Naive B cell (primary cell): ENCODE measurements around the gene TSPAN2. TPM values are rescaled to one million over a fixed set of nuclear protein-coding genes. Genes with fewer than 3 reads are reported as not detected.

ENCODE experiments used
- ATAC-seq, 2 donors: fragments of 150-1000 bp; cut with Tn5 transposase; 2 replicates each; pipeline ENCODE4 v1.10.0; 2021; ENCODE audit warnings: low read depth in 2 of 2, mild to moderate bottlenecking in 2 of 2, moderate library complexity in 2 of 2
- DNase-seq: peaks from one replicate; pipeline ENCODE4 v3.0.0; 2022
- H3K27ac Mint-ChIP-seq, 6 donors: one replicate each; pipeline ENCODE4 v1.8.0; 2020 to 2022; ENCODE audit warnings: mild to moderate bottlenecking in 6 of 6, mixed read lengths in 6 of 6, moderate library complexity in 5 of 6, inconsistent platforms in 2 of 6
- H3K27me3 Mint-ChIP-seq, 3 donors: one replicate each; pipeline ENCODE4 v1.8.0; 2021 to 2022; ENCODE audit warnings: mixed read lengths in 3 of 3, mild to moderate bottlenecking in 1 of 3
- H3K36me3 Mint-ChIP-seq, 2 donors: one replicate each; pipeline ENCODE4 v1.8.0; 2020 to 2022; ENCODE audit warnings: mixed read lengths in 2 of 2, inconsistent platforms in 1 of 2, mild to moderate bottlenecking in 1 of 2
- H3K4me1 Mint-ChIP-seq, 3 donors: one replicate each; pipeline ENCODE4 v1.8.0; 2020 to 2022; ENCODE audit warnings: mixed read lengths in 3 of 3, inconsistent platforms in 1 of 3, mild to moderate bottlenecking in 1 of 3, moderate library complexity in 1 of 3
- H3K4me3 Mint-ChIP-seq, 8 donors: one replicate each; pipeline ENCODE4 v1.8.0; 2020 to 2022; ENCODE audit warnings: mild to moderate bottlenecking in 8 of 8, mixed read lengths in 8 of 8, moderate library complexity in 8 of 8, inconsistent platforms in 2 of 8
- H3K9me3 Mint-ChIP-seq, 7 donors: one replicate each; pipeline ENCODE4 v1.8.0; 2020 to 2022; ENCODE audit warnings: mixed read lengths in 7 of 7, mild to moderate bottlenecking in 5 of 7, inconsistent platforms in 2 of 7, moderate library complexity in 1 of 7
- polyA plus RNA-seq, 6 donors: library from polyadenylated mRNA; unstranded; fragments of 300-500 nt; fragmentation: Illumina TruSeq; gene quantifications; one replicate each; pipeline ENCODE4 v1.2.3, GENCODE V29; 2021; ENCODE audit warnings: low read depth in 6 of 6

Gene TSPAN2
- under 1 TPM in 4 of 6 donors, not detected in 2; 0.15 to 0.38 (median 0.23) TPM for polyA plus RNA-seq

- Mint-ChIP-seq H3K4me3 (peak within 1 kb of the TSS; percentile 83 to 93 (median 91)), H3K9me3 (no peaks in the 10 kb centered on the region), H3K4me1 (peaks cover 13 to 18% (median 17%) of the 10 kb centered on the region in 3 donors), H3K27ac (peak within 1 kb of the TSS in 5 of 6 donors; percentile 8 to 96 (median 47)), H3K36me3 (no peaks in the 10 kb centered on the region), H3K27me3 (peaks cover 11 to 20% (median 15%) of the 10 kb centered on the region in 3 donors)
- ATAC-seq: peak; percentile 80 to 83
- DNase-seq: peak; percentile 48
These were observed at the start of gene TSPAN2 for GRCh38 chr1:115089420-115090185. Gene TSPAN2, minus strand, starts transcription at chr1:115089503. Its CDS starts 71 bp downstream, at chr1:115089432.

- DNase-seq: peak; percentile 3
- ATAC-seq: peak; percentile 61 to 67
- no peaks in the 10 kb centered on the region for H3K9me3 Mint-ChIP-seq
- H3K27me3 Mint-ChIP-seq: peaks cover 44 to 73% (median 57%) of the 10 kb centered on the region in 3 donors
- peaks cover 0 to 8% (median 5%) of the 10 kb centered on the region in 3 donors for H3K4me1 Mint-ChIP-seq
- H3K36me3 Mint-ChIP-seq: no peaks in the 10 kb centered on the region
- peak overlapping the region in 1 of 6 donors; percentile 6 for H3K27ac Mint-ChIP-seq
- peak overlapping the region in 4 of 8 donors; percentile 29 to 73 (median 56) for H3K4me3 Mint-ChIP-seq
These were observed 49.7 kb upstream of the TSPAN2 start for GRCh38 chr1:115138973-115139372.

GRCh38 chr1:115138271-115138670 is 49.0 kb upstream of the TSPAN2 start:
- H3K27me3 Mint-ChIP-seq: peaks cover 43 to 77% (median 59%) of the 10 kb centered on the region in 3 donors
- H3K4me3 Mint-ChIP-seq: peak overlapping the region in 1 of 8 donors; percentile 48
- ATAC-seq: no peak
- H3K36me3 Mint-ChIP-seq: no peaks in the 10 kb centered on the region
- no peak for DNase-seq
- peaks cover 0 to 8% (median 5%) of the 10 kb centered on the region in 3 donors for H3K4me1 Mint-ChIP-seq
- H3K9me3 Mint-ChIP-seq: no peaks in the 10 kb centered on the region
- peak overlapping the region in 1 of 6 donors; percentile 44 for H3K27ac Mint-ChIP-seq

GRCh38 chr1:115137191-115137590 is 47.9 kb upstream of the TSPAN2 start:
- no peak for ATAC-seq
- Mint-ChIP-seq H3K4me3 (no peak overlapping the region), H3K36me3 (no peaks in the 10 kb centered on the region), H3K27me3 (peaks cover 43 to 69% (median 53%) of the 10 kb centered on the region in 3 donors), H3K4me1 (peaks cover 0 to 8% (median 5%) of the 10 kb centered on the region in 3 donors), H3K27ac (no peak overlapping the region), H3K9me3 (no peaks in the 10 kb centered on the region)
- DNase-seq: no peak

- Mint-ChIP-seq H3K36me3 (no peaks in the 10 kb centered on the region), H3K27ac (no peak overlapping the region), H3K9me3 (no peaks in the 10 kb centered on the region), H3K27me3 (peaks cover 38 to 64% (median 49%) of the 10 kb centered on the region in 3 donors), H3K4me3 (no peak overlapping the region), H3K4me1 (peaks cover 0 to 8% (median 5%) of the 10 kb centered on the region in 3 donors)
- ATAC-seq: no peak
- DNase-seq: no peak
These were observed 47.4 kb upstream of the TSPAN2 start for GRCh38 chr1:115136706-115137105.

GRCh38 chr1:115136106-115136505 is 46.8 kb upstream of the TSPAN2 start:
- DNase-seq: no peak
- Mint-ChIP-seq H3K4me3 (no peak overlapping the region), H3K36me3 (no peaks in the 10 kb centered on the region), H3K27ac (no peak overlapping the region), H3K9me3 (no peaks in the 10 kb centered on the region), H3K4me1 (peaks cover 0 to 8% (median 5%) of the 10 kb centered on the region in 3 donors), H3K27me3 (peaks cover 34 to 59% (median 48%) of the 10 kb centered on the region in 3 donors)
- no peak for ATAC-seq

- peaks cover 0 to 8% (median 5%) of the 10 kb centered on the region in 3 donors for H3K4me1 Mint-ChIP-seq
- H3K36me3 Mint-ChIP-seq: no peaks in the 10 kb centered on the region
- peaks cover 0 to 2% (median 0%) of the 10 kb centered on the region in 7 donors for H3K9me3 Mint-ChIP-seq
- ATAC-seq (no peak), DNase-seq (no peak)
- H3K27ac Mint-ChIP-seq: no peak overlapping the region
- no peak overlapping the region for H3K4me3 Mint-ChIP-seq
- H3K27me3 Mint-ChIP-seq: peaks cover 31 to 59% (median 44%) of the 10 kb centered on the region in 3 donors
These were observed 46.4 kb upstream of the TSPAN2 start for GRCh38 chr1:115135681-115136080.

- H3K27me3 Mint-ChIP-seq: peaks cover 27 to 58% (median 37%) of the 10 kb centered on the region in 3 donors
- no peak for ATAC-seq
- H3K36me3 Mint-ChIP-seq: no peaks in the 10 kb centered on the region
- no peak for DNase-seq
- H3K27ac Mint-ChIP-seq: no peak overlapping the region
- peaks cover 0 to 8% (median 5%) of the 10 kb centered on the region in 3 donors for H3K4me1 Mint-ChIP-seq
- no peak overlapping the region for H3K4me3 Mint-ChIP-seq
- peaks cover 0 to 5% (median 0%) of the 10 kb centered on the region in 7 donors for H3K9me3 Mint-ChIP-seq
These were observed 45.7 kb upstream of the TSPAN2 start for GRCh38 chr1:115134850-115135480.

- ATAC-seq: no peak
- Mint-ChIP-seq H3K27ac (peak overlapping the region in 1 of 6 donors; percentile 57), H3K4me1 (peaks cover 0 to 6% (median 4%) of the 10 kb centered on the region in 3 donors), H3K27me3 (peaks cover 26 to 51% (median 33%) of the 10 kb centered on the region in 3 donors), H3K4me3 (no peak overlapping the region), H3K36me3 (no peaks in the 10 kb centered on the region), H3K9me3 (peaks cover 0 to 5% (median 0%) of the 10 kb centered on the region in 7 donors)
- DNase-seq: no peak
These were observed 44.9 kb upstream of the TSPAN2 start for GRCh38 chr1:115134231-115134630.

- DNase-seq (no peak), ATAC-seq (no peak)
- peaks cover 0 to 5% (median 0%) of the 10 kb centered on the region in 7 donors for H3K9me3 Mint-ChIP-seq
- H3K4me3 Mint-ChIP-seq: no peak overlapping the region
- H3K36me3 Mint-ChIP-seq: no peaks in the 10 kb centered on the region
- H3K4me1 Mint-ChIP-seq: no peaks in the 10 kb centered on the region
- H3K27me3 Mint-ChIP-seq: peaks cover 19 to 43% (median 25%) of the 10 kb centered on the region in 3 donors
- H3K27ac Mint-ChIP-seq: no peak overlapping the region
These were observed 44.1 kb upstream of the TSPAN2 start for GRCh38 chr1:115133440-115133839.

- no peaks in the 10 kb centered on the region for H3K36me3 Mint-ChIP-seq
- ATAC-seq (no peak), DNase-seq (no peak)
- peaks cover 12 to 27% (median 17%) of the 10 kb centered on the region in 3 donors for H3K27me3 Mint-ChIP-seq
- peaks cover 0 to 5% (median 0%) of the 10 kb centered on the region in 7 donors for H3K9me3 Mint-ChIP-seq
- H3K4me3 Mint-ChIP-seq: no peak overlapping the region
- no peak overlapping the region for H3K27ac Mint-ChIP-seq
- H3K4me1 Mint-ChIP-seq: no peaks in the 10 kb centered on the region
These were observed 41.5 kb upstream of the TSPAN2 start for GRCh38 chr1:115130786-115131185.

GRCh38 chr1:115129071-115129640 is 39.9 kb upstream of the TSPAN2 start:
- peaks cover 18 to 21% (median 19%) of the 10 kb centered on the region in 3 donors for H3K27me3 Mint-ChIP-seq
- no peaks in the 10 kb centered on the region for H3K4me1 Mint-ChIP-seq
- no peak overlapping the region for H3K4me3 Mint-ChIP-seq
- peaks cover 3 to 14% (median 6%) of the 10 kb centered on the region in 7 donors for H3K9me3 Mint-ChIP-seq
- ATAC-seq: no peak
- no peak for DNase-seq
- H3K27ac Mint-ChIP-seq: no peak overlapping the region
- peaks cover 0 to 2% of the 10 kb centered on the region in 2 donors for H3K36me3 Mint-ChIP-seq

- Mint-ChIP-seq H3K36me3 (peaks cover 0 to 13% of the 10 kb centered on the region in 2 donors), H3K4me1 (no peaks in the 10 kb centered on the region), H3K4me3 (no peak overlapping the region), H3K27me3 (peaks cover 10 to 23% (median 14%) of the 10 kb centered on the region in 3 donors), H3K27ac (no peak overlapping the region), H3K9me3 (peaks cover 8 to 25% (median 13%) of the 10 kb centered on the region in 7 donors)
- ATAC-seq: no peak
- no peak for DNase-seq
These were observed 38.2 kb upstream of the TSPAN2 start for GRCh38 chr1:115127539-115127938.
